K562 (cell line): ENCODE results near the gene UQCRHL. TPM values are rescaled to one million over a fixed set of nuclear protein-coding genes. Genes with fewer than 3 reads are reported as not detected.

Source experiments
- ATAC-seq: fragments of 200-7000 bp; cut with Tn5 transposase; 3 replicates; pipeline ENCODE4 v1.9.1; 2020; ENCODE audit warnings: moderate library complexity
- BruUV-seq: library from RNA; stranded (reverse); fragments of 400-500 nt; replicated peaks from 2 replicates; lab custom pipeline; 2021; lab: Mats Ljungman, UMichigan
- CTCF ChIA-PET: fragments of 300-600 bp; formaldehyde crosslinking; extraction: SDS; loops from one replicate; lab custom pipeline; 2021; ENCODE audit warnings: low intra/inter-chr PET ratio; lab: Yijun Ruan, JAX
- POLR2A ChIA-PET: fragments of 300-600, 350-650 bp; sonication (Branson Sonifier 250); formaldehyde crosslinking; extraction: SDS; loops from one replicate; lab custom pipeline; 2021; ENCODE audit warnings: antibody characterized with exemption, inconsistent platforms; lab: Yijun Ruan, JAX
- DNase-seq, 4 experiments: peaks; one replicate each; pipeline versions ENCODE4 v3.0.0 to v3.0.0-alpha.2; 2011 to 2018; ENCODE audit warnings: low spot score in 3 of 4, mixed read lengths in 3 of 4; ENCODE audit errors: extremely low read depth in 1 of 4
- FAIRE-seq: peaks from 2 replicates; lab custom pipeline; 2011; peaks lifted over from hg19 to GRCh38; lab: Jason Lieb, UNC
- H2AFZ ChIP-seq: 2 replicates; pipeline ENCODE4 v1.6.0; 2011; ENCODE audit warnings: low read depth, low read length, control low read depth, inconsistent platforms
- H3K27ac ChIP-seq: fragments of 200-600 bp; 3 replicates; pipeline ENCODE4 v1.8.0; 2011; ENCODE audit warnings: low read depth, mild to moderate bottlenecking, control low read depth, inconsistent platforms, low read length, moderate library complexity, mixed read lengths; ENCODE audit errors: extremely low read depth
- H3K27me3 ChIP-seq, 2 experiments: fragments of 300-600 bp in 1 of 2; 2 replicates in 1 of 2; 3 replicates in 1 of 2; pipeline versions ENCODE4 v1.6.0 to v1.8.0; 2011; ENCODE audit warnings: inconsistent platforms in 2 of 2, low read length in 2 of 2, mild to moderate bottlenecking in 1 of 2, mixed read lengths in 1 of 2, moderate library complexity in 1 of 2; ENCODE audit not compliant: control insufficient read depth in 2 of 2, insufficient read depth in 2 of 2
- H3K36me3 ChIP-seq: fragments of 300-600 bp; 3 replicates; pipeline ENCODE4 v1.8.0; 2011; ENCODE audit warnings: mild to moderate bottlenecking, low read length, inconsistent platforms; ENCODE audit not compliant: control insufficient read depth, insufficient read depth
- H3K4me1 ChIP-seq, 2 experiments: fragments of 200-600 bp in 1 of 2; replicated peaks in 1 of 2; 2 replicates in 1 of 2; 3 replicates in 1 of 2; pipeline versions ENCODE4 v1.5.1 to v1.8.0; 2011; ENCODE audit warnings: inconsistent platforms in 2 of 2, low read length in 2 of 2, mild to moderate bottlenecking in 1 of 2, mixed read lengths in 1 of 2, moderate library complexity in 1 of 2; ENCODE audit not compliant: control insufficient read depth in 2 of 2, insufficient read depth in 2 of 2
- H3K4me2 ChIP-seq: 2 replicates; pipeline ENCODE4 v1.6.1; 2011; ENCODE audit warnings: low read length, control low read depth, inconsistent platforms, mixed read lengths; ENCODE audit not compliant: insufficient read depth
- H3K4me3 ChIP-seq: fragments of 200-600 bp; sonication (generic), shearing (Covaris generic); 2 replicates; pipeline ENCODE4 v1.5.1; 2016; ENCODE audit warnings: control low read depth, inconsistent platforms
- H3K79me2 ChIP-seq: fragments of 200-600 bp; 3 replicates; pipeline ENCODE4 v1.8.0; 2011; ENCODE audit warnings: low read length, inconsistent platforms; ENCODE audit not compliant: control insufficient read depth, insufficient read depth
- H3K9ac ChIP-seq, 2 experiments: 2 replicates each; pipeline versions ENCODE4 v1.6.0 to v1.6.1; 2011; ENCODE audit warnings: low read depth in 2 of 2, low read length in 2 of 2, control low read depth in 1 of 2, inconsistent platforms in 1 of 2, mild to moderate bottlenecking in 1 of 2, mixed read lengths in 1 of 2; ENCODE audit not compliant: insufficient read depth in 1 of 2
- H3K9me1 ChIP-seq: one replicate; pipeline ENCODE4 v1.6.0; 2011; ENCODE audit warnings: inconsistent platforms, mild to moderate bottlenecking, low read length, moderate library complexity; ENCODE audit not compliant: control insufficient read depth, insufficient read depth
- H3K9me3 ChIP-seq: replicated peaks from 2 replicates; pipeline ENCODE4 v1.5.1; 2011; ENCODE audit warnings: low read depth, low read length, inconsistent platforms; ENCODE audit not compliant: control insufficient read depth, insufficient read depth
- H4K20me1 ChIP-seq: replicated peaks from 2 replicates; pipeline ENCODE4 v1.6.1; 2011; ENCODE audit warnings: low read length, inconsistent platforms, mixed read lengths; ENCODE audit not compliant: control insufficient read depth, insufficient read depth
- ATF1 ChIP-seq, 2 experiments: fragments of 450-650 bp in 1 of 2; IDR thresholded peaks; 2 replicates each; pipeline ENCODE4 v1.6.1; 2016; ENCODE audit warnings: missing compliant biosample characterization in 1 of 2, missing genetic modification characterization in 1 of 2
- E2F1 ChIP-seq: sonication (generic); formaldehyde crosslinking; IDR thresholded peaks from 2 replicates; pipeline ENCODE4 v1.8.1; 2023; ENCODE audit warnings: mild to moderate bottlenecking, missing genetic modification reagents, moderate library complexity
- E2F3 ChIP-seq: fragments of 250-450 bp; sonication (Bioruptor Pico); IDR thresholded peaks from 2 replicates; pipeline ENCODE4 v1.4.0; 2020; ENCODE audit warnings: mild to moderate bottlenecking
- ETS2 ChIP-seq: IDR thresholded peaks from 2 replicates; pipeline ENCODE4 v1.6.1; 2016; ENCODE audit warnings: borderline replicate concordance, missing genetic modification characterization, mild to moderate bottlenecking, moderate library complexity, missing compliant biosample characterization; ENCODE audit not compliant: poor library complexity, severe bottlenecking
- FOXA3 ChIP-seq, 2 experiments: fragments of 450-650 bp in 1 of 2; sonication (generic) in 1 of 2; formaldehyde crosslinking; IDR thresholded peaks in 1 of 2; conservative IDR thresholded peaks in 1 of 2; 2 replicates each; pipeline versions ENCODE4 v1.4.0 to v1.8.0; 2020 to 2022; ENCODE audit warnings: mild to moderate bottlenecking in 2 of 2, missing genetic modification reagents in 1 of 2
- SIN3B ChIP-seq: fragments of 450-650 bp; IDR thresholded peaks from 2 replicates; pipeline ENCODE4 v1.6.1; 2017; ENCODE audit warnings: low read depth, mild to moderate bottlenecking, moderate library complexity
- SMAD2 ChIP-seq: fragments of 150-350 bp; IDR thresholded peaks from 2 replicates; pipeline ENCODE4 v1.6.1; 2014; ENCODE audit warnings: low read depth, mild to moderate bottlenecking, low read length
- TRIM28 ChIP-seq: fragments of 450-650 bp; IDR thresholded peaks from 2 replicates; pipeline ENCODE4 v1.6.1; 2017
- YBX1 ChIP-seq: fragments of 450-650 bp; IDR thresholded peaks from 2 replicates; pipeline ENCODE4 v1.7.1; 2016; ENCODE audit warnings: mild to moderate bottlenecking
- ZNF143 ChIP-seq: sonication (generic); formaldehyde crosslinking; IDR thresholded peaks from 2 replicates; pipeline ENCODE4 v1.9.0; 2022; ENCODE audit warnings: mild to moderate bottlenecking, missing genetic modification reagents
- ZNF511 ChIP-seq: sonication (generic); formaldehyde crosslinking; IDR thresholded peaks from 2 replicates; pipeline ENCODE4 v1.8.0; 2022; ENCODE audit warnings: mild to moderate bottlenecking, missing genetic modification reagents
- whole genome bisulfite sequencing: fragments of 100-300 bp; shearing (Covaris generic); methylation state at CpG from one replicate; pipeline ENCODE4 v1.1.6; 2016; ENCODE audit warnings: low coverage, mixed read lengths; ENCODE audit not compliant: insufficient coverage; ENCODE audit errors: missing lambda C conversion rate; 5-methylcytosine and 5-hydroxymethylcytosine counted together
- in situ Hi-C: fragments of 300-500 bp; cut with MboI; formaldehyde crosslinking; loops from 4 replicates; pipeline ENCODE4 v1.15.0; 2018; ENCODE audit warnings: inconsistent platforms, mixed read lengths
- intact Hi-C: fragments of 100-400 bp; cut with micrococcal nuclease; formaldehyde crosslinking; loops from 2 replicates; pipeline ENCODE4 v1.14.2; 2022
- polyA plus RNA-seq, 8 experiments: library from polyadenylated mRNA; depleted of rRNA in 4 of 8; stranded (reverse) in 5 of 8; unstranded in 3 of 8; fragments of >200 nt; fragmentation: Nextera tagmentation in 2 of 8; fragmentation: Illumina TruSeq in 1 of 8; extraction: Ambion mirVana in 2 of 8; extraction: Trizol in 1 of 8; gene quantifications; 2 replicates each; pipeline versions ENCODE4 v1.2.1 to v1.2.3, GENCODE V29; 2011 to 2014; ENCODE audit warnings: inconsistent platforms in 1 of 8, missing spikeins in 1 of 8
- total RNA-seq, 7 experiments: library from RNA; depleted of rRNA in 6 of 7; stranded (reverse); fragments of >200 nt in 6 of 7; fragmentation: Illumina TruSeq in 2 of 7; extraction: Trizol in 2 of 7; gene quantifications; 2 replicates each; pipeline versions ENCODE4 v1.2.1 to v1.2.3, GENCODE V29; 2011 to 2021; ENCODE audit warnings: low replicate concordance in 1 of 7
- TF ChIP-seq, protein P1 (sequence below): fragments of 250-450 bp; sonication (Bioruptor Pico); IDR thresholded peaks from 2 replicates; pipeline ENCODE4 v1.4.0; 2020; ENCODE audit warnings: mild to moderate bottlenecking
- TF ChIP-seq, protein P2 (sequence below): fragments of 150-350 bp; conservative IDR thresholded peaks from 2 replicates; pipeline ENCODE4 v1.6.1; 2014; ENCODE audit warnings: low read length

Gene UQCRHL
- total and polyA plus RNA-seq, 9 of the 15 experiments (the other 6 are each of a cell fraction or from before 2014, with no cell fraction given) = 5.1 to 41.3 (median 21.8) TPM

DNA sequence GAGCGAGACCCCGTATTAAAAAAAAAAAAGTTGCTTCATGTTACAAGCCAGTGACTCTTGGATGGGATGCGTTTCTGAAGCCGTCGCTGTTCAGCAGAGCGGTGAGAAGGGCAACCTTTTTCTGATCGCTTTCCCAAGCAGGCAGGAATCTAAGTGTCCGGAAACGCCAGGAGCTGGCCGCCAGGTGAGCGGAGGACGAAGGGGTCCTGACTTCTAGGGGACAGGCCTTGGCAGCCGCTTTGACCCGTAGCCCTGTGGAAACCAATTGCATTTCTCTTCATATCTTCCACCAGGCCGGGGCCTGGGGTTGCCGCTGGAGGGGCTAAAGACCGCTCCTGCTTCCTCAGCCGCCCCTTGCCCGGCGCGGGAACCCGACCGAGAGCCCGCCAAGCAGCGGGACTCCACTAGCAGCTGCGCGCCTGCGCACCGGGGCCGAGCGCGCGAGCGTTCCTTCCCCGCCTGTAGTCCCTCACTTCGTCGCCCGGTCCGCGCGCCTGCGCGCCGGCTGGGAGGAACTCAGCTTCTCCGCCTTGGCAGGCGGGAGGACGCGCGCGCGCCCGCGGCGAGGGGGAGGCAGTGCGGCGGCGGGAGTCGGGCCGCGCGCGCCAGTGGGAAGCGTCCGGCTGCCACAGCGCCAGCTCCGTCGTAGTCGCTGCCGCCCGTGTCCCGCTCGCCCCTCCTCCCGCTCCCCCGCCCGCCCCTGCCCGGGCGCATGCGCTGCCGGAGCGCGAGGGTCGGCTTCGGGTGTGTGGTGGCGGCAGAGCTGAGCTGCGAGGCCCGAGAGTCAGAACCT is 39.8 kb upstream of the UQCRHL start, which contains the start of gene SPEN:
Gene SPEN, plus strand, starts transcription at position 608 of the 793 bp plus-strand sequence. CDS start 361 bp downstream, outside the sequence.
- intact Hi-C loops (no loop called here), in situ Hi-C loops (no loop called here)
- peaks cover 6 to 32% of the 10 kb centered on the region in 2 experiments for H3K4me1 ChIP-seq
- H3K27ac ChIP-seq = peak within 1 kb of the TSS; percentile 97
- H3K4me2 ChIP-seq = peak within 1 kb of the TSS; percentile 99
- H3K9me3 ChIP-seq = no peaks in the 10 kb centered on the region
- H3K36me3 ChIP-seq = peaks cover 5% of the 10 kb centered on the region; the same call in 1 of the 3 replicates
- BruUV-seq = TSS peak; percentile 66
- peaks cover 74% of the 10 kb centered on the region for H3K79me2 ChIP-seq
- peak within 1 kb of the TSS; percentile 88 to 99 for H3K9ac ChIP-seq
- 0 out of 2 replicates have a peak, but pooled peaks cover 4% of the 10 kb centered on the region for H4K20me1 ChIP-seq
- WGBS = under 1% methylated on average over 45 of the region's 86 CpGs
- FAIRE-seq (peak; percentile 83), ATAC-seq (peak; percentile 87), DNase-seq (peak; percentile 95 to 100 (median 96))
- CTCF ChIA-PET = interaction anchor here (0.6 kb wide), 1 partner anchor 328 kb away, joined by 3 read pairs; no protein-coding TSS in a partner anchor
- H3K27me3 ChIP-seq = no peaks in the 10 kb centered on the region
- H3K4me3 ChIP-seq = peak within 1 kb of the TSS; percentile 62
- H2AFZ ChIP-seq = peak within 1 kb of the TSS; percentile 89
- POLR2A ChIA-PET = interaction anchor here (0.6 to 10.4 kb wide), 16 partner anchors 10 to 102 kb away, joined by 3 to 133 read pairs (median 4); no protein-coding TSS in a partner anchor
- no peaks in the 10 kb centered on the region for H3K9me1 ChIP-seq
- TF ChIP-seq, protein P1, sequence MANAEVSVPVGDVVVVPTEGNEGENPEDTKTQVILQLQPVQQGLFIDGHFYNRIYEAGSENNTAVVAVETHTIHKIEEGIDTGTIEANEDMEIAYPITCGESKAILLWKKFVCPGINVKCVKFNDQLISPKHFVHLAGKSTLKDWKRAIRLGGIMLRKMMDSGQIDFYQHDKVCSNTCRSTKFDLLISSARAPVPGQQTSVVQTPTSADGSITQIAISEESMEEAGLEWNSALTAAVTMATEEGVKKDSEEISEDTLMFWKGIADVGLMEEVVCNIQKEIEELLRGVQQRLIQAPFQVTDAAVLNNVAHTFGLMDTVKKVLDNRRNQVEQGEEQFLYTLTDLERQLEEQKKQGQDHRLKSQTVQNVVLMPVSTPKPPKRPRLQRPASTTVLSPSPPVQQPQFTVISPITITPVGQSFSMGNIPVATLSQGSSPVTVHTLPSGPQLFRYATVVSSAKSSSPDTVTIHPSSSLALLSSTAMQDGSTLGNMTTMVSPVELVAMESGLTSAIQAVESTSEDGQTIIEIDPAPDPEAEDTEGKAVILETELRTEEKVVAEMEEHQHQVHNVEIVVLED (CRISPR knock-in tag) = peak; percentile 94
- no peak for TF ChIP-seq SIN3B
- TF ChIP-seq E2F1 (CRISPR knock-in tag) = peak; percentile 98
- no peak for TF ChIP-seq ZNF143
- TF ChIP-seq ATF1 (CRISPR knock-in tag; IDR thresholded peaks at IDR 0.05) = no peak
- peak; percentile 20 for TF ChIP-seq ATF1 (tag; IDR thresholded peaks at IDR 0.05)
- TF ChIP-seq YBX1 = no peak
- 0 out of 2 replicates have a peak, but pooled peaks have one; percentile 15 for TF ChIP-seq SMAD2
- no peak for TF ChIP-seq TRIM28
- TF ChIP-seq, protein P2, sequence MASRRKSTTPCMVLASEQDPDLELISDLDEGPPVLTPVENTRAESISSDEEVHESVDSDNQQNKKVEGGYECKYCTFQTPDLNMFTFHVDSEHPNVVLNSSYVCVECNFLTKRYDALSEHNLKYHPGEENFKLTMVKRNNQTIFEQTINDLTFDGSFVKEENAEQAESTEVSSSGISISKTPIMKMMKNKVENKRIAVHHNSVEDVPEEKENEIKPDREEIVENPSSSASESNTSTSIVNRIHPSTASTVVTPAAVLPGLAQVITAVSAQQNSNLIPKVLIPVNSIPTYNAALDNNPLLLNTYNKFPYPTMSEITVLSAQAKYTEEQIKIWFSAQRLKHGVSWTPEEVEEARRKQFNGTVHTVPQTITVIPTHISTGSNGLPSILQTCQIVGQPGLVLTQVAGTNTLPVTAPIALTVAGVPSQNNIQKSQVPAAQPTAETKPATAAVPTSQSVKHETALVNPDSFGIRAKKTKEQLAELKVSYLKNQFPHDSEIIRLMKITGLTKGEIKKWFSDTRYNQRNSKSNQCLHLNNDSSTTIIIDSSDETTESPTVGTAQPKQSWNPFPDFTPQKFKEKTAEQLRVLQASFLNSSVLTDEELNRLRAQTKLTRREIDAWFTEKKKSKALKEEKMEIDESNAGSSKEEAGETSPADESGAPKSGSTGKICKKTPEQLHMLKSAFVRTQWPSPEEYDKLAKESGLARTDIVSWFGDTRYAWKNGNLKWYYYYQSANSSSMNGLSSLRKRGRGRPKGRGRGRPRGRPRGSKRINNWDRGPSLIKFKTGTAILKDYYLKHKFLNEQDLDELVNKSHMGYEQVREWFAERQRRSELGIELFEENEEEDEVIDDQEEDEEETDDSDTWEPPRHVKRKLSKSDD = 0 out of 2 replicates have a peak, but pooled peaks have one; percentile 27
- peak; percentile 24 to 58; a peak in 1 of 4 replicates for TF ChIP-seq FOXA3 (CRISPR knock-in tag; conservative IDR thresholded peaks at IDR 0.05 in 1 of 2, IDR thresholded peaks at IDR 0.05 in 1 of 2)
- peak; percentile 19 for TF ChIP-seq ZNF511 (CRISPR knock-in tag)
- TF ChIP-seq ETS2 (tag) = no peak
- peak; percentile 97 for TF ChIP-seq E2F3
